Measurements from ENCODE around the gene ORAI1. TPM values are rescaled to one million over a fixed set of nuclear protein-coding genes. Genes with fewer than 3 reads are reported as not detected.

The ORAI1 gene
- total RNA-seq, 4 donors from 2014 or later = 3.3 to 17.4 (median 8.7) TPM

- Histone ChIP-seq H3K4me1 (peaks cover 0 to 7% (median under 1%) of the 10 kb centered on the region in 4 donors), H3K9me3 (no peaks in the 10 kb centered on the region), H3K27ac (no peak overlapping the region), H3K27me3 (no peaks in the 10 kb centered on the region), H3K4me3 (no peak overlapping the region), H3K36me3 (no peaks in the 10 kb centered on the region)
- no peak for DNase-seq
- TF ChIP-seq, protein P1, sequence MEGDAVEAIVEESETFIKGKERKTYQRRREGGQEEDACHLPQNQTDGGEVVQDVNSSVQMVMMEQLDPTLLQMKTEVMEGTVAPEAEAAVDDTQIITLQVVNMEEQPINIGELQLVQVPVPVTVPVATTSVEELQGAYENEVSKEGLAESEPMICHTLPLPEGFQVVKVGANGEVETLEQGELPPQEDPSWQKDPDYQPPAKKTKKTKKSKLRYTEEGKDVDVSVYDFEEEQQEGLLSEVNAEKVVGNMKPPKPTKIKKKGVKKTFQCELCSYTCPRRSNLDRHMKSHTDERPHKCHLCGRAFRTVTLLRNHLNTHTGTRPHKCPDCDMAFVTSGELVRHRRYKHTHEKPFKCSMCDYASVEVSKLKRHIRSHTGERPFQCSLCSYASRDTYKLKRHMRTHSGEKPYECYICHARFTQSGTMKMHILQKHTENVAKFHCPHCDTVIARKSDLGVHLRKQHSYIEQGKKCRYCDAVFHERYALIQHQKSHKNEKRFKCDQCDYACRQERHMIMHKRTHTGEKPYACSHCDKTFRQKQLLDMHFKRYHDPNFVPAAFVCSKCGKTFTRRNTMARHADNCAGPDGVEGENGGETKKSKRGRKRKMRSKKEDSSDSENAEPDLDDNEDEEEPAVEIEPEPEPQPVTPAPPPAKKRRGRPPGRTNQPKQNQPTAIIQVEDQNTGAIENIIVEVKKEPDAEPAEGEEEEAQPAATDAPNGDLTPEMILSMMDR (IDR thresholded peaks at IDR 0.05) = no peak
- TF ChIP-seq POLR2A (IDR thresholded peaks at IDR 0.05) = no peak
These were observed 29.8 kb upstream of the ORAI1 start for GRCh38 chr12:121596526-121596925.

DNA sequence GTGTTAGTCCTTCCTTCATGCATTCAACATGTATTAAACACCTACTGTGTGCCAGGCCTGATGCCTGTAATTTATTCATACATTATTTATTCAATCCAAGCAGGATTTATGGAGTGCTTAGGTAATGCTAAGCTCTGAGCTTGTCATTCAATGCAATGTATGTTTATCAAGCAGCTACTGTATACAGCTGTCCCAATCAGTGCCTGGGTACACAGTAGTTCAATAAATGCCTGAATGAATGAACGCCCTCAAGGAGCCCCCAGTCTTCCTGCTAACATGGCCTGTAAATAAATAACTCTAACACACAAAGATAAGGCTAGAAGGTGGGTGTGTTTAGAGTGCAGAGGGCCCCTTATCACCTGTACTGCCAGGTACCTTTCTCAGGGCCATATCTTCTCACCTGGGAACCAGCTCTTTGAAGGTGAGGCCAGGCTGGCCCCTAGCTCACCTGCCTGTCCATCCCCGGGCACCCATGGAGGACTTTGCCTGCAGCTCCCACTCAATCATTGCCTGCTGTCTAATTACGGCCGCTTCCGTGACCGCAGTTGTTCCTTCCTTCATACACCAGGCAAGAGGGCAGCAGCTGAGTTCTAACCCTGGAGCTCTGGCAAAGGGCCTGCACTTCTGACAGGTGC lies 25.5 kb upstream of the ORAI1 start:
- peak in 2 of 3 donors; percentile 76 to 77 for DNase-seq
- H3K9me3 ChIP-seq = no peaks in the 10 kb centered on the region
- H3K4me1 ChIP-seq = peaks cover 0 to 8% (median 2%) of the 10 kb centered on the region in 4 donors
- H3K4me3 ChIP-seq = no peak overlapping the region
- H3K36me3 ChIP-seq = no peaks in the 10 kb centered on the region
- TF ChIP-seq POLR2A (IDR thresholded peaks at IDR 0.05) = no peak
- TF ChIP-seq, protein P1 (IDR thresholded peaks at IDR 0.05) = no peak
- peak overlapping the region in 1 of 4 donors; percentile 32 for H3K27ac ChIP-seq
- no peaks in the 10 kb centered on the region for H3K27me3 ChIP-seq

DNA sequence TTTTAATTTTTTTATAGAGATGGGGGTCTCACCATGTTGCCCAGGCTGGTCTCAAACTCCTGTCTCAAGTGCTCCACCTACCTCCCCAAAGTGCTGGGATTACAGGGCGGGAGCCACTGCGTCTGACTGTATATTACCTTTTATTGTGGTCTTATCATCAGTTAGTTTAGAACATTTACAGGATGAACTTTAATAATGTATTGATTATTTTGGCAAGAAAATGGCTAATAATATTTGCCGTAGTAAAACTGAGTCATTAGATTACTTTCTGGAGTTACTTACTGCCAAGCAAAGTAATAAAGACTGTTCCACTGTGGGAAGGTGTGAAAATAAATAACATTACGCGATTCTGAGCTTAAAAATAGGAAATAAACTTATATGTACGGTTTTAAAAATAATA lies 23.6 kb upstream of the ORAI1 start:
- Histone ChIP-seq H3K4me1 (peaks cover 0 to 8% (median 2%) of the 10 kb centered on the region in 4 donors), H3K27ac (peak overlapping the region in 1 of 4 donors; percentile 16), H3K36me3 (no peaks in the 10 kb centered on the region), H3K27me3 (no peaks in the 10 kb centered on the region), H3K9me3 (no peaks in the 10 kb centered on the region), H3K4me3 (no peak overlapping the region)
- no peak for TF ChIP-seq POLR2A (IDR thresholded peaks at IDR 0.05)
- TF ChIP-seq, protein P1 (IDR thresholded peaks at IDR 0.05) = no peak
- no peak for DNase-seq

- no peak for DNase-seq
- Histone ChIP-seq H3K4me3 (no peak overlapping the region), H3K4me1 (peaks cover 0 to 8% (median 2%) of the 10 kb centered on the region in 4 donors), H3K27ac (no peak overlapping the region), H3K9me3 (no peaks in the 10 kb centered on the region), H3K36me3 (no peaks in the 10 kb centered on the region), H3K27me3 (no peaks in the 10 kb centered on the region)
- TF ChIP-seq POLR2A (IDR thresholded peaks at IDR 0.05) = no peak
These were observed 22.7 kb upstream of the ORAI1 start for GRCh38 chr12:121603581-121603980.

- no peak for DNase-seq
- no peak overlapping the region for H3K4me3 ChIP-seq
- H3K27ac ChIP-seq = no peak overlapping the region
- peaks cover 0 to 8% (median 0%) of the 10 kb centered on the region in 4 donors for H3K4me1 ChIP-seq
- no peaks in the 10 kb centered on the region for H3K9me3 ChIP-seq
- no peaks in the 10 kb centered on the region for H3K27me3 ChIP-seq
- no peaks in the 10 kb centered on the region for H3K36me3 ChIP-seq
- TF ChIP-seq, protein P1 (IDR thresholded peaks at IDR 0.05) = no peak
- TF ChIP-seq POLR2A (IDR thresholded peaks at IDR 0.05) = no peak
These were observed 18.0 kb upstream of the ORAI1 start for GRCh38 chr12:121608301-121608700.

DNA sequence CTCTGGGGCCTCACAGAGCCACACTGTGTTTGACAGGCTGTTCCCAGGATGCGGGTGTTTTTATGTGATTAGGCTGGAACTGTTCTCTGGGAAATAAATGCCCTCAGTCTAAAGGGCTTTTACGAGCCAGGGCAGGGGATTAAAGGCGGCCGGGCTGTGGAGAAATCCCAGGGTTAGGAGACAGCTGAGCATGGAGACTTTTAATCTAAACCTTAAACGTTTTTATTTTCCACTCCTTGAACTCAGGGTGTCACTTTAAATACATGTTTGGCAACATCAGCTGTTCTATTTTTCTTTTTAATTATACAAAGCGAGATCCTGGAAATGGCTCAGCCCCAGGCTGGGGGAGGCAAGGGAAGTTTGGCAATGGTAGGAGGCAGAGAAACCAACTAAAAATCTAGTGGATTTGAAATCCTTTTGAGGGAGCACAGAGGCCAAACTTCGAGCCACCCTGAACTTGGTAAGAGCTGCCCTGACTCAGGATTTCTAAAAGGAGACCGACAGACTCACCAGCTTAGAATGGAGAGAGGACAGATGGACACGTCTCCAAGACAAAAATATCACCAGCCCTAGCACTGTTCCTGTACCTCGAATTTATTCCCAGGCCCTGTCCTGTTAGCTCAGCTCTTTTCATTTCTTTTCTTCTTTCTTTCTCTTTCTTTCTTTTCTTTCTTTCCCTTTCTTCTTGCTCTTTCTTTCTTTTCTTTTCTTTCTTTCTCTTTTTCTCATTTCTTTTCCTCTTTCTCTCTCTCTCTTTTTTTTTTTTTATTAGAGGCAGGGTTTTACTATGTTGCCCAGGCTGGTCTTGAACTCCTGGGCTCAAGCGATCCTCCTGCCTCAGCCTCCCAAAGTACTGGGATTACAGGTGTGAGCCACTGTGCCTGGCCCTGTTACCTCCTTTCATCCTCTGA lies 15.8 kb upstream of the ORAI1 start:
- no peaks in the 10 kb centered on the region for H3K9me3 ChIP-seq
- H3K4me1 ChIP-seq = peaks cover 0 to 8% (median 0%) of the 10 kb centered on the region in 4 donors
- H3K27me3 ChIP-seq = no peaks in the 10 kb centered on the region
- DNase-seq = no peak
- peak overlapping the region in 2 of 4 donors; percentile 47 to 67 for H3K27ac ChIP-seq
- no peak overlapping the region for H3K4me3 ChIP-seq
- TF ChIP-seq, protein P1 (IDR thresholded peaks at IDR 0.05) = no peak
- no peak for TF ChIP-seq POLR2A (IDR thresholded peaks at IDR 0.05)
- no peaks in the 10 kb centered on the region for H3K36me3 ChIP-seq
